ENCODE results near the gene DCBLD1.
A peak's percentile ranks its signal among the peaks of the same experiment; 100 is the strongest.

DCBLD1 gene

DNA sequence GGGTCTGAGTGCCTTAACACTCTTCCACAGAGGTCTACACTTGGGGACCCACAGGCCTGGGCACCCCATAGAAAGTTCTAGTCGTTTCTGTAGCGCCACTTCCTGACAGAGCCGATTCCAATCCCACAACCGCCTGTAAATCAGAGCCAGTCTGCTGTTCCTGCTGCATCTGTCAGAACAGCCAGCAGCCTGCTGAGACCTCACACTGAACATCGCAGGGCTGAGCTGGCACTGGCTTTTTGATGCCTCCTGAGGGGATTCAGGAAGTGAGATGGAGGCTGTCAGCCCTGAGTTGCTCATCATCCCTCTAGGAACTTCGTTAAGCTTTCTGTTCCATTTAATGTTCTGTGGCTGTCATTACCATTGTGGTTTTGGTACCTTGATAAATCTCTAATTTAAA lies 48.9 kb downstream of the DCBLD1 start:
- DNase-seq (ENCODE audit: low spot score) = no peak

- no peak for DNase-seq (ENCODE audit: low spot score)
These were observed 49.6 kb downstream of the DCBLD1 start for GRCh38 chr6:117531809-117532725.

DNA sequence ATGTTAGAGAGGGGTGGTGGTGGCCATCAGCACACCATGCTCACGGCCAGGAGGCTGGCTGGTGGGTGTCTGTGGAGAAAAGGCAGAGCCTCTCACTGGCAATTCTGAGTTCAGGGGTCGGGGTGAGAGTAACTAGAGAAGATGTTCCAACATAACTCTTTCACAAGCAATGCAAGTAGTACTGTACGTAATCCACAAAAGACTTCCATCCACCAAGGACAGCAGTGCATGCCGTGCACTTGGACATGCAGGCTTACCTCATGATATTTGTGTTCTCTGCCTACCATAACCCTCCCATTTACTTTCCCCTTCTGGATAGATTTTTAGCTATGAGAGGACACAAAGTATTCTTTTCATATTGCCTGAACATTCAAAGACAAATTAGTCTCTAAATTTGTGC lies 51.3 kb downstream of the DCBLD1 start:
- no peak for DNase-seq (ENCODE audit: low spot score)

DNA sequence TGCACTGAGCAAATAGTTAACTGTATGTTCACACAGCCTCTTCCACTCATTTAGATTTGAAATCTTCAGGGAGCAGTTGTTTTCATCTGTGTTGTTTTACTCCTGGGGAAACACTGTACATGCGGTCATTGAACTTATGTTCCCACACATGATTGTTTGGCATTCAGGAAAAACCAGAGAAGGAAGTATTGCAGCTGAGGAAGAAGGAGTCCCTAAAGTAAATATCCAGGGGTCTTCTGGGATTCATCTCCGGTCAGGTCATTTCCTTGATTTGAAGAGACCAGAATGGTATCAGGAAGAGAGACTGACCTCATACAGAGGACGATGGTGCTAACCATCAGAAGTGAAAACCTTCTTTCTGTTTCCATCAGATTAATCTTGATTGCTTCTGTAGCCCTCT lies 52.5 kb downstream of the DCBLD1 start:
- no peak for DNase-seq (ENCODE audit: low spot score)

DNA sequence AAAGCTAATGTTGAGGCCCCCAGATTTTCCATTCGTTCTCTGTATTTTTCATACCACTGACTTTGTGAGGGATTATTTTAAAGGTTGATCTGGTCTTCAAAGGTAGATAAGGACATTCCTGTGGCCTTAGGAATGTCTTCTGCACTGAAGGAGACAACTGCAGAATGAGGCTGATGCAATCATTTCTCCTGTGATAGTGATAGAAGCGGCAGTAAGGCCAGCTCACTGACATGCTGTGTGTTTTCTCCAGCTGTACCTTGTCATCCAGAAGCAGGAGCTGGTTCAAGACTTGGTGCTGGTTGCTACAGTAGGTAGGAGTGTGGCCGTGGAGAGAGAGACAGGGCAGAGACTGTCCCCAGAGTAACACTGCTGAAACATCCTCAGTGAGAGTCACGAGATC lies 53.8 kb downstream of the DCBLD1 start:
- no peak for DNase-seq (ENCODE audit: low spot score)

DNA sequence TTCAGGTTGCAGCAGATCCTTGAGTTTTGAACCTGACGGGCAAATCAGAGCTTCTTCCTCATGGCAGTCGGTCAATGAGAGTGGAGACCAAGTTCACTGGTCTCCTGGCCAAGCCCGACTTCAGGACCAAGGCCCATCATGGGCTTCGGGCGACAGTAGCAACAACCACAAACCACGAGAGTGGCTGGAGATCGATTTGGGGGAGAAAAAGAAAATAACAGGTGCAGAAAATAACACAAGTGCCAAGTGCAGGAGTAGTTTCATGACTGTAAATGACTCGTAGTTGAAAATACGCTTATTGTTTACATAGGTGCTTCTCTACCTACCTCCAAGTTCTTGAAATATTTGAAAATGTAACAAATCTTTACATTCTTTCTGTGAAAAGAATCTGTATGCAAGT lies 56.1 kb downstream of the DCBLD1 start:
- no peak for DNase-seq (ENCODE audit: low spot score)

GRCh38 chr6:117540670-117541069 lies 58.2 kb downstream of the DCBLD1 start:
- DNase-seq (ENCODE audit: low spot score) = no peak

DNA sequence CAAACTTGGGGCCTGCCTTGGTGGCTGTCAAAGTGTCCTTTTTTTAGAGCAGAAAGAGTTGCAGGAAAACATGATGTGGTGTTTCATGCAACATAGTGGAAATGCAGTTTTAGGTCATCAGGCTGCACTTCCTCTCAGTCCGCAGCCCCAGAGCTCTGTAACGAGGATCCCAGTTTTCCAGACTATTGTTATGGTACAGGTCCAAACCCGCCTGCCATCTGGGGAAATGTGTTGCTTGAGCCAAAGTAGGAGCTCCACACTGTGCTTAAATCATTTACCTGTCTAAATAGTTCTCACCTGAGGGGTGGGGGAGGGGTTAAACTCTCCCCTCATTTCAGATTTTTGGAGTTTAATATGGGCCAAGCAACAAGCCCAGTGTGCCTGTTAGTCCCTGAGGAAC lies 60.0 kb downstream of the DCBLD1 start:
- no peak for DNase-seq (ENCODE audit: low spot score)

DNA sequence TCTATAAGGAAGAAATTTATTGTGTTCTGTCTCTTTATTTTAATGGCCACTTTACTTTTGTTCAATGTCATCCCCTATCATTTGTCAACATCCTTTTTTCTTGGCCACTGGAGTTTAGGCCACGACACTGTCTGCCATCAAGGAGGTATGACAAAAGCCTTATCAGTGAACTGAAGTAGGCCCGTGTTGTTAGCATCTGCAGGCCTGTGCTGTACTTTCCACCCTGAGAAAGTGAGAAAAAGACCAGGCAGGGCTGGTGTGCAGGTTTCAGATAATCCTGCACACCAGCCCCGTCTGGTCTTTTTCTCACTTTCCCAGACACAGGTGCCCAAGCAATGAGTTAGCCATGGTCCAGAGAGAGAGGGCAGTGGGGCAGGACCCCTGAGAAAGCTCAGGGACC lies 62.2 kb downstream of the DCBLD1 start:
- no peak for DNase-seq (ENCODE audit: low spot score)

DNA sequence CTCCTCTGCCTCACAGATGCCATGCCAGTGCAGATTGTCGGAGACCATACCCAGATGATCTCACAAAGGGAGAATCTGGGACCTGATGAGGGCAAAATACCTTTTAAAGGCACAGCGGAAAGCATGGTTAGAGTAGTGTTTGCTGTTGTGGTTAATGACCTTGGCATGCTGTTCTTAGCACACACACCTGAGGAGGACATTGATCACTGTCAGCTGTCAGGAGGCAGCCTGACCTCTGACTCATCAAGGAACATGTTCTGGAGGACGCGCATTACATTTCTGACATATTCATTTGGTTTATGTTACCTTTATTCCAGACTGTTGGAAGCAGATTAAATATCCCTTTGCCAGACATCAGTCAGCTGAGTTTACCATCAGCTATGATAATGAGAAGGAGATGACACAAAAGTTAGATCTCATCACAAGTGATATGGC lies 62.7 kb downstream of the DCBLD1 start:
- no peak for DNase-seq (ENCODE audit: low spot score)

DNA sequence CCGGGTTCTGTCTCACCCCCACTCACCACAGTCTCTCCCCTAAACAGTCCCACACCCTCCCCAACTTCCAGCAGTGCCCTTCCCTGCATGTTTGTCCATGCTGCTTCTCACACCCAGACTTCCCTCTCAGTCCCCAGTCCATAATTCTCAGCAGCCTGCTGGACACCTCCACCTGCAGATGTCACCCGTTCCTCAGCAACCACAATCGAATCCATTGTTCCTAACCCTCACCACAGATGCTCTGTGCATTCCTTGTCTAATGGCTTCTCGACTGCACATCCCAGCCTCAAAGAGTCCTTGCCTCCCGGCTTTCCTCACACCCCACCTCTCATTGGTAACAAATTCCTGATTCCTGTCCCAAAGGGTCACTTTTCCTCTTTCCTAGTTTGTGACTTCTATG lies 64.2 kb downstream of the DCBLD1 start:
- DNase-seq (ENCODE audit: low spot score) = no peak

DNA sequence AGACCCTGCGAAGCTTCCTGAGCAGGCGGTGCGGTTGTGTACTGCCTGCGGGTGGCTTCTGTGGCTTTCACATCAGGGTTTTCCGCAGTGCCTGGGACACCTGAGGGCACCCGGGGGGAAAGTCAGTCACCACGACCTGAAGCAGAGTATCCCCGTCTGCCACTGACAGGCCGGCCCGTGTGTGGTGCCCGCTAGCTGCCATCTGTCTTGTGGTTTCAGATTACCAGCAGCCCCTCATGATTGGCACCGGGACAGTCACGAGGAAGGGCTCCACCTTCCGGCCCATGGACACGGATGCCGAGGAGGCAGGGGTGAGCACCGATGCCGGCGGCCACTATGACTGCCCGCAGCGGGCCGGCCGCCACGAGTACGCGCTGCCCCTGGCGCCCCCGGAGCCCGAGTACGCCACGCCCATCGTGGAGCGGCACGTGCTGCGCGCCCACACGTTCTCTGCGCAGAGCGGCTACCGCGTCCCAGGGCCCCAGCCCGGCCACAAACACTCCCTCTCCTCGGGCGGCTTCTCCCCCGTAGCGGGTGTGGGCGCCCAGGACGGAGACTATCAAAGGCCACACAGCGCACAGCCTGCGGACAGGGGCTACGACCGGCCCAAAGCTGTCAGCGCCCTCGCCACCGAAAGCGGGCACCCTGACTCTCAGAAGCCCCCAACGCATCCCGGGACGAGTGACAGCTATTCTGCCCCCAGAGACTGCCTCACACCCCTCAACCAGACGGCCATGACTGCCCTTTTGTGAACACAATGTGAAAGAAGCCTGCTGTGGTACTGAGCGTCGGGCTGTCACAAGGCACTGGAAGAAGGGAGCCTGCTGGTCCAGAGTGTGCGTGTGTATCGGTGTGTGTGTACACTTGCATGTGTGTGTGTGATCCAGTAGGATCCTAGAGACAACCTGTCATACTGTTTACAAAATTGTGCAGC lies 65.5 kb downstream of the DCBLD1 start:
- DNase-seq (ENCODE audit: low spot score) = peak; percentile 48

- DNase-seq (ENCODE audit: low spot score) = peak; percentile 24
These were observed 66.4 kb downstream of the DCBLD1 start for GRCh38 chr6:117548797-117549301.

GRCh38 chr6:117549611-117550010 lies 67.1 kb downstream of the DCBLD1 start:
- no peak for DNase-seq (ENCODE audit: low spot score)

- no peak for DNase-seq (ENCODE audit: low spot score)
These were observed 67.7 kb downstream of the DCBLD1 start for GRCh38 chr6:117550078-117550600.

- DNase-seq (ENCODE audit: low spot score) = no peak
These were observed 68.3 kb downstream of the DCBLD1 start for GRCh38 chr6:117550618-117551242.

GRCh38 chr6:117552618-117553017 lies 70.1 kb downstream of the DCBLD1 start:
- DNase-seq (ENCODE audit: low spot score) = no peak

DNA sequence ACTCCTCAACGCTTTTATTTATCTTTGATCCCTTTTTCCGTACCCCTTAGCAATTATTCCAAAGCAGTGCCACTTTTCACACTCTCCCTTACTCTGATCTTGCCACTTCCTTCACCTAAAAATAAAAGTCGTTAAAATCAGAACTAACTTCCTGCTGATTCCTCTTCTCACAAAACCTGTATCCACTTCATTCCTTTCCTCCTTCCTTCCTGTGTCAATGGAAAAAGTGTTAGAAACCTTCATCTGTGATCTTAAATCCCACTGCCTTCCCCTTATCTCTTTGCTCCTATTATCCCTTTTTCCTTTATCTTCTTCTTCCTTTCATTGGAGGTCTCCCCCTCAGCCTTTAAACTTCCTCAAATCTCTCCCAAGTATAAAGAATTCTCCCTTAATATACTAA lies 70.7 kb downstream of the DCBLD1 start:
- no peak for DNase-seq (ENCODE audit: low spot score)

GRCh38 chr6:117555262-117555849 lies 72.9 kb downstream of the DCBLD1 start:
- no peak for DNase-seq (ENCODE audit: low spot score)

DNA sequence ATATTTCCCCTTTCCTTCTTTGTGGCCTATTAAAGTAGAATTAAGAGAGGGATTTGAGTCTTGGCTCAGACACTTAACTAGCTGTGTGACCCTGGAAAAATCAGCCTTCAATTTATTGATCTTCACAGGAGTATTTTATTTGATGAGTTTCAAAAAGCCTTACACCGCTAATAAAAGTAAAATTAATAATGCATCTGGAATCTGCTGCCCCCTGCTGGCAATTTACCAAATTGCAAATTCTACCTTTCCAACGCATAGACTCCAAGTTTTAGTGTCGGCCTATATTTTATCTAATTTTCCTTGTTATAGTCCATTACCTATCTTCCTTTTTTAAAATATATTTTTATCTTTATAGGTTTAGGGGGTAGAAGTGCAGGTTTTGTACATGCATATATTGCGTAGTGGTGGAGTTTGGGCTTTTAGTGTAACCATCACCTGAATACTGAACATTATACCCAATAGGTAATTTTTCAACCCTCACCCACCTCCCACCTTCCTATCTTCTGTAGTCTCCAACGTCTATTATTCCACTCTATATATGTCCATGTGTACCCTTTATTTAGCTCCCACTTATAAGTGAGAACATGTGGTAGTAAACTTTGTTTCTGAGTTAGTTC lies 73.5 kb downstream of the DCBLD1 start:
- DNase-seq (ENCODE audit: low spot score) = peak; percentile 56

DNA sequence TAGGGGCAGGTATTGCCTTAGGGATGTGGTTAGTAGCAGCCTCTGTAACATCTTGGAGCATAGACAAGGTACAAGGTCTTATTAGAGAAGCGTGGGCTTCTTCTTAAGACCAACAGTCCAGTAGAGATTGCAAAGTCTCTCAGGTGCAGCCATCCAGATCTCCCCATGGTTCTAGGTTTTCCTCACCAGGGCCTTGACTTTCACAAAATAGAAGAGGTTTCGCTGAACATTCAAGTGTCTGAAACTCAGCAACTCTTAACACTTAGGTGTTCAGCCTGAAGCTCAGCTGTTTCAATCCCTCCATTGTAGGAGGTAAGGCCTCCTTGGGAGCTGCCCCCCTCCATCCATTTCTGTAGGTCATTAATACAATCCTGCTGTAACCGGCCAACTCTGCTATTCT lies 75.5 kb downstream of the DCBLD1 start:
- DNase-seq (ENCODE audit: low spot score) = no peak

Measured in CD4-positive, alpha-beta T cell treated with Interleukin-6 at 100 ng/mL for 8 hours (primary cell).